HPDE6-E6E7 (cell line): ENCODE results near the gene TST.

ENCODE experiments used
- DNase-seq: peaks from one replicate; pipeline ENCODE4 v3.0.0; 2011; ENCODE audit warnings: missing footprints; ENCODE audit errors: extremely low spot score

TST gene

GRCh38 chr22:36985211-36985889 lies 33.9 kb downstream of the TST start:
- DNase-seq, result no peak

- no peak for DNase-seq
These were observed 37.1 kb downstream of the TST start for GRCh38 chr22:36982136-36982535.

- no peak for DNase-seq
These were observed 37.9 kb downstream of the TST start for GRCh38 chr22:36981247-36981775.

- DNase-seq, result no peak
These were observed 40.0 kb downstream of the TST start for GRCh38 chr22:36979016-36979910.

- DNase-seq, result peak; percentile 91
These were observed 41.1 kb downstream of the TST start for GRCh38 chr22:36977947-36978660.

GRCh38 chr22:36977401-36977861 lies 41.8 kb downstream of the TST start:
- DNase-seq, result no peak

- DNase-seq, result no peak
These were observed 42.6 kb downstream of the TST start for GRCh38 chr22:36976606-36977005.

- no peak for DNase-seq
These were observed 47.7 kb downstream of the TST start for GRCh38 chr22:36971341-36972125.

GRCh38 chr22:36968249-36968964 lies 50.8 kb downstream of the TST start:
- DNase-seq, result no peak

GRCh38 chr22:36966851-36967540 lies 52.3 kb downstream of the TST start:
- DNase-seq, result no peak

GRCh38 chr22:36965696-36966095 lies 53.6 kb downstream of the TST start:
- DNase-seq, result no peak

GRCh38 chr22:36964106-36964505 lies 55.1 kb downstream of the TST start:
- no peak for DNase-seq

GRCh38 chr22:36963302-36963701 lies 55.9 kb downstream of the TST start:
- DNase-seq, result no peak

GRCh38 chr22:36961626-36962025 lies 57.6 kb downstream of the TST start:
- no peak for DNase-seq
